Fibroblast of mammary gland (primary cell): ENCODE measurements around the gene MIGA2.

Experiments
- DNase-seq: peaks from one replicate; pipeline ENCODE4 v3.0.0-alpha.2; 2010; ENCODE audit warnings: low read depth
- H3K4me3 ChIP-seq: 2 replicates; pipeline ENCODE4 v1.5.1; 2011; ENCODE audit warnings: low read depth, mild to moderate bottlenecking, low read length, moderate library complexity; ENCODE audit not compliant: control insufficient read depth
- CTCF ChIP-seq: conservative IDR thresholded peaks from 2 replicates; pipeline ENCODE4 v1.5.1; 2011; ENCODE audit warnings: low read depth, low read length, inconsistent platforms; ENCODE audit not compliant: control insufficient read depth, insufficient read depth

The MIGA2 gene

GRCh38 chr9:129053020-129053419, 16.6 kb downstream of the MIGA2 start:
- H3K4me3 ChIP-seq, result no peak overlapping the region
- no peak for DNase-seq
- no peak for TF ChIP-seq CTCF

- peak; percentile 18 for DNase-seq
- TF ChIP-seq CTCF, result no peak
- no peak overlapping the region for H3K4me3 ChIP-seq
Measured at GRCh38 chr9:129054163-129054851, 17.9 kb downstream of the MIGA2 start.

- H3K4me3 ChIP-seq, result no peak overlapping the region
- no peak for TF ChIP-seq CTCF
- peak; percentile 81 for DNase-seq
Measured at GRCh38 chr9:129058965-129059795, 22.8 kb downstream of the MIGA2 start.

- no peak for TF ChIP-seq CTCF
- H3K4me3 ChIP-seq, result no peak overlapping the region
- no peak for DNase-seq
Measured at GRCh38 chr9:129059796-129060785, 23.7 kb downstream of the MIGA2 start.

GRCh38 chr9:129060991-129061390, 24.6 kb downstream of the MIGA2 start:
- H3K4me3 ChIP-seq, result no peak overlapping the region
- TF ChIP-seq CTCF, result no peak
- no peak for DNase-seq

- DNase-seq, result no peak
- TF ChIP-seq CTCF, result no peak
- H3K4me3 ChIP-seq, result no peak overlapping the region
Measured at GRCh38 chr9:129063061-129063460, 26.6 kb downstream of the MIGA2 start.
